HL-60 (cell line): ENCODE data around the gene CACNA2D3.

Experiments used
- DNase-seq, 2 experiments: peaks; one replicate each; pipeline ENCODE4 v3.0.0-alpha.2; 2010 to 2020; ENCODE audit warnings: low read depth in 1 of 2, low spot score in 1 of 2
- H3K27ac ChIP-seq: fragments of 250-450 bp; sonication (Bioruptor Pico); replicated peaks from 2 replicates; pipeline ENCODE4 v1.5.1; 2020; ENCODE audit warnings: mild to moderate bottlenecking, moderate library complexity
- H3K27me3 ChIP-seq: fragments of 250-450 bp; sonication (Bioruptor Pico); 2 replicates; pipeline ENCODE4 v1.5.1; 2021; ENCODE audit warnings: mild to moderate bottlenecking, moderate library complexity; ENCODE audit not compliant: insufficient read depth, poor library complexity, severe bottlenecking
- H3K4me3 ChIP-seq: replicated peaks from 2 replicates; pipeline ENCODE4 v1.5.1; 2011; ENCODE audit warnings: mild to moderate bottlenecking, control low read depth, low read length; ENCODE audit not compliant: insufficient read depth
- CTCF ChIP-seq: IDR thresholded peaks from one replicate; pipeline ENCODE4 v1.5.1; 2011; ENCODE audit warnings: low read length, control low read depth, inconsistent platforms; ENCODE audit not compliant: insufficient read depth
- GABPA ChIP-seq: IDR thresholded peaks from 2 replicates; pipeline ENCODE4 v1.6.1; 2012; ENCODE audit warnings: low read depth
- POLR2AphosphoS5 ChIP-seq: IDR thresholded peaks from 2 replicates; pipeline ENCODE4 v1.6.1; 2012; ENCODE audit warnings: low read depth
- REST ChIP-seq: IDR thresholded peaks from 2 replicates; pipeline ENCODE4 v1.6.1; 2012; ENCODE audit warnings: low read depth; ENCODE audit not compliant: insufficient replicate concordance
- SPI1 ChIP-seq: IDR thresholded peaks from 2 replicates; pipeline ENCODE4 v1.6.1; 2012; ENCODE audit warnings: low read depth, mild to moderate bottlenecking, borderline replicate concordance

CACNA2D3 gene

DNA sequence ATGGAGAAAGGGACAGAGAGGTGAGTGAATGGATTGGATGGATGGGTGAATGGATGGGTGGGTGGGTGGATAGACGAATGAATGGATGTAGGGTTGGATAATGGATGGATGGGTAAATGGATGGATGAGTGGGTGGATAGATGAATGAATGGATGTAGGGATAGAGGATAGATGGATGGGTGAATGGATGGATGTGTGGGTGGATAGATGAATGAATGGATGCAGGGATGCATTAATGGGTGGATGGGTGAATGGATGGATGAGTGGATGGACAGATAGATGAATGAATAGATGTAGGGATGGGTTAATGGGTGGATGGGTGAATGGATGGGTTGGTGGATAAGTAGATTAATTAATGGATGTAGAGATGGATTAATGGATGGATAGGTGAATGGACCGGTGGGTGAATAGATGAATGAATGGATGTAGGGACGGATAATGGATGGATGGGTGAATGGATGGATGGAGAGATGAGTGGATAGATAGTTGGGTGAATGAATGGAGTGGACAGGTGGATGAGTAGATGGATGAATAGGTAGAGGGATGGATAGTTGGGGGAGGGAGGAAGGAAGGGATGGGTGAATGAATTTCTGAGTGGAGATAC lies 28.6 kb downstream of the CACNA2D3 start:
- peaks cover 4% of the 10 kb centered on the region for H3K27me3 ChIP-seq
- no peak for DNase-seq
- no peak overlapping the region for H3K4me3 ChIP-seq
- no peak overlapping the region for H3K27ac ChIP-seq
- TF ChIP-seq CTCF, result no peak
- TF ChIP-seq GABPA, result no peak
- no peak for TF ChIP-seq SPI1
- TF ChIP-seq POLR2AphosphoS5, result no peak
- TF ChIP-seq REST, result no peak

- DNase-seq, result no peak
- Histone ChIP-seq H3K27me3 (peaks cover 4% of the 10 kb centered on the region), H3K27ac (no peak overlapping the region), H3K4me3 (no peak overlapping the region)
- no peak for TF ChIP-seq REST
- TF ChIP-seq CTCF, result no peak
- TF ChIP-seq POLR2AphosphoS5, result no peak
- no peak for TF ChIP-seq GABPA
Measured at GRCh38 chr3:54153477-54153876, 31.1 kb downstream of the CACNA2D3 start.

DNA sequence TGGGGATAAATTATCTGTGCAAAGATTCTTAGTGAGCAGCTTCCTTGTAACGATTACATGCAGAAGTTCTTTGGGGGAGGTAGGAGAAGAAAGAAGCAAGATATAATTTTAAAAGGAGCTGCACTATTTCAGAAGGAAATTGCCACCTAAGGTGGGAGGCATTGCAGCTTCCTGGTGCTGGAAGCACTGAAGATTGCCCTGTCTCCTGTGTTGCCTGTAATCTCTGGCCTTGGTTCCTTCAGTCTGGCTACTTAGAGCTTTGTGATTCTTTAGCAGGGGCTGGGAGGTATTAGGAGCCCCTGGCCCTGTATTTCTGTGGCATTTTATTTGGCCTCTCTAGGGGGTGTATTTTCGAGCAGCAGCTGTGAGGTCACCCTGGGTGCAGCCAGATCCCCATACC lies 35.5 kb downstream of the CACNA2D3 start:
- no peak overlapping the region for H3K4me3 ChIP-seq
- no peak overlapping the region for H3K27ac ChIP-seq

More for the DNA sequence above, 35.5 kb downstream of the CACNA2D3 start:
- peaks cover 5% of the 10 kb centered on the region for H3K27me3 ChIP-seq
- TF ChIP-seq CTCF (no peak), GABPA (no peak), POLR2AphosphoS5 (no peak), SPI1 (no peak), REST (no peak)
- no peak for DNase-seq
